Eye (tissue), 1 donor: ENCODE measurements around the gene APLF.
"Not testable (repeated sequence)": the region's sequence is repeated elsewhere in the genome, so short reads cannot be mapped to it uniquely, and the experiment has no call there.

Experiments
- DNase-seq: peaks from one replicate; pipeline ENCODE4 v3.0.0-alpha.2; 2015

Gene APLF

DNA sequence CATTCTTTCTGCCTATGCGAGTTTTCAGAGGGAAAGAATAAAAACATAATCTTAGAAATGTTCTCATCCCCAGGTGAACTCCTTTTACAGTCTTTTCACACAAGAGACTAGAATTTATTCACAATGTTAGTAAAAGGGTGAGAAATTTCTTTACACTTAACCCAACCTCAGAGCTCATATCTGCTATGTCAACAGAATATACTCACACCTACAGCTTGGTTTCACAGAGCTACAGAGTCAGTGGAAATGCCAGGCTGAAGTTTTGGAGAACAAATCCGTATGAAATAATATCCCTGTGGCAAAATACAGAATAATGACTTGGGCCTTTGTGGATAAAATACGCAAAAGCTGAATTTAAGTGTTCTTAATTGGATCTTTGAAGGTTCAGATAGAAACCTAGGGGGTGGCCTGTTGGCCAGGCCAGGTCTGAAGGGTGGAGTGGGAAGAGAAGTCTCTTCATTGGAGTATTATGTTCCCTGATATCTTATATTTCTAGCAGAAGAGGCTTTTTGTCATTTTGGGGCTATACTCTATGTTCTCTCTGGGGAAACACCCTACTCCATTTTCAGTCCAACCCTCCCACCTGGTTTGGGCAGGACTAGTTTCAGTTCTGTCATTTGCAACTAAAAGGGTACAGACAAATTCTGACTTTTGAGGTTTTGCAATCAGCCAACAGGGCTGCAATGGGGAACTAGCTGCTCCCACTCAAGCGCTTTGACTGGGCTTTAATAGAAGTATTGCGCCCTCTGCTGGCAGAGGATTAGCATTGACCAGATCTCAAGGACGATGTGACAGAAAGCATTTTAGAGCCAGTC lies 26.0 kb upstream of the APLF start:
- peak; percentile 93 for DNase-seq

DNA sequence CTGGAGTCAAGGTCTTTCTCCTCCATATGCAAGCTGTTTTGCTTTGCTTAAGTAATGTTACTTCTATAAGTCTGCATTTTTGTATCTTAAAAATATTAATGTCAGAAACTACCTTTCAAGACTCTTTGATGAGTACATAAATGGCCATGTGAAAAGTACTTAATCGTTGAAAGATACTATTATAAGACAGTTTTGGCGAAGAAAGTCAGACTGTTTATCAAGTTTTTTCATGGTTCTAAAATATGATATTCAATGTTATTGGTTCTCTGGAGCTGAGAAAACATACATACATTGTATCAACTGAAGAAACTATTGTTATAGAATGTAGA lies 25.4 kb upstream of the APLF start:
- DNase-seq: no peak

DNA sequence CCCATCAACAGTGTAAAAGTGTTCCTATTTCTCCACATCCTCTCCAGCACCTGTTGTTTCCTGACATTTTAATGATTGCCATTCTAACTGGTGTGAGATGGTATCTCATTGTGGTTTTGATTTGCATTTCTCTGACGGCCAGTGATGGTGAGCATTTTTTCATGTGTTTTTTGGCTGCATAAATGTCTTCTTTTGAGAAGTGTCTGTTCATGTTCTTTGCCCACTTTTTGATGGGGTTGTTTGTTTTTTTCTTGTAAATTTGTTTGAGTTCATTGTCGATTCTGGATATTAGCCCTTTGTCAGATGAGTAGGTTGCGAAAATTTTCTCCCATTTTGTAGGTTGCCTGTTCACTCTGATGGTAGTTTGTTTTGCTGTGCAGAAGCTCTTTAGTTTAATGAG lies 21.0 kb upstream of the APLF start:
- not testable (repeated sequence) for DNase-seq

DNA sequence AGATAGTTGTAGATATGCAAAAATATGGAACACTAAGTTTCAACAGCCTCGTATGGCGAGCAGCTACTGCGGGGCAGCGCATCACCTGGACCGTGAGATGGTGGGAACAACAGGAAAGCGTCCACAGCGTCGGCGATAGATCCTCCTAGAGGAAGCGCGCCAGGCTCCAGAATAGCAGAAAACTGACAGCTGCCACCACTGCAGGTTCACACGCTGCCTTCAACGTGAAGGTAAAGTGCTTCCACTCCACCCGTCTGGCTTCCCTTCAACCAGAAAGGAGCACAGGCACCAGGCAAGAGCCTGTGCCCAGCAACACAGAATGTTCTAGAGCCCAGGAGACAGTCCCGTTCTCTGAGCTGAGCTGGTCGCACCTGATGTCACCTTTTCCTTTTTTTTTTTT lies 20.3 kb upstream of the APLF start:
- DNase-seq: no peak

DNA sequence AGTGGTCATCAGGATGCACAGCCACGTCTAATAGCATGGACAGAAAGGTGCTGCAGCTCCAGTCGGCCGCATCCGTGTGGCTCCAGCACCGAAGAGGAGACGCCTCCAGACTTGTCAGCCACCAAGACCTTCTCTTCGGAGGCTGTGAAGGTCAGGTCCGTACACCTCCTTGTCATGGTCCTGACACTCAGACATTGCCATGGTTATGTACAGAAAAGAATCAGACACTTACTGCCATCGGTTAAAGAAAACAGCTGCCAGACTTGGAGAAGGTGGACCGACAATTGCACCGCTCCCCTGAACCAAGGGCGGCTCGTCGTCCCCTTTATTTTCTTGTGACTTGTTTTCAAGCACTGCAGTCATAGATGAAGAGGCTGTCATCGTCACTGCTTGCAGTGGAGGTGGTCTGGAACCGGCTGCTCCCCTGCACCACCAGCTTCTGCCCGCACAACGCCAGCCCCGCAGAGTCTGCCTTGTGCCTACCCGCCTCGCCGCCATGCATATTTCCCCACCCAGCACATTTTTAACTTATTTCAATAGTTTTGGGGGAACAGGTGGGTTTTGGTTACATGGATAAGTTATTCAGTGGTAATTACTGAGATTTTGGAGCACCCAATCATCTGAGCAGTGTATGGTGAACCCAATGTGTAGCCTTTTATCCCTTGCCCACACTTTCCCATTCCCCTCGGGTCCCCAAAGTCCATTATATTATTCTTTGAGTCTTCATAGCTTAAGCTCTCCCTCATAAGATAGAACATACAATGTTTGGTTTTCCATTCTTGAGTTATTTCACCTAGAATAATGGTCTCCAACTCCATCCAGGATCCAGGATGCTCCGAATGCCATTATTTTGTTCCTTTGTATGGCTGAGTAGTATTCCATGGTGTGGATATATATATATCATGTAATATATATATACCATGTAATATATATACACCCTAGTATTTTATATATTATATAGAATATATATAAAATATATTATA lies 18.4 kb upstream of the APLF start:
- peak; percentile 67 for DNase-seq

DNA sequence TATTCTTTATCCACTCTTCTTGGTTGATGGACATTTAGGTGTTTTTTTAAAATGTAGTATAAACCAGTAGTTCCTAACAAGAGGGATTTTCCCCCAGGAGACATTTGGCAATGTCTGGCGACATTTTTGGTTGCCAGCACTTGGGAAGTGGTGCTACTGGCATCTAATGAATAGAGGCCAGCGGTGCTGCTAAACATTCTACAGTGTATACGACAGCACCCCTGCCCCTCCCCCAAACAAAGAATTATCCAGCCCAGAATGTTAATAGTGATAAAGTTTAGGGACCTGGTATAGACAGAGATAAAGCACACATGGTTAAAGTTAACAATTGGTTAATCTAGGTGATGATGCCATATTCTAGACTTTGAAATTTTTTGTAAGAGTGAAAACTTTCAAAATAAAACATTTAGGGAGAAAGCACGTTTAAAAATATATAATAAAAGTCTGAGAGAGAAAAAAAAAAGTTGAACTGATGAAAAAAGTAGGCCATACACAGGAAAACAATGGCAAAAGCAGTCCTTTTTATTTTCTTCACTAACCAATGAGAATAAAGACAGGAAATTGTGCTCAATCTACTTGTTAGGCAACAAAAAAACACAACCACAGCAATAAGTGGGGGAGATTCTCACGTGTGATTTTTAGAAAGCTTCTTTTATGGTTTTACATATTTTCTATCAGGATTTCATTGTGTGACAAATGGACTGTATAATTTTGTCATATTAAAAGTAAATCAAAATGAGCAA lies 15.1 kb upstream of the APLF start:
- DNase-seq: peak; percentile 43

DNA sequence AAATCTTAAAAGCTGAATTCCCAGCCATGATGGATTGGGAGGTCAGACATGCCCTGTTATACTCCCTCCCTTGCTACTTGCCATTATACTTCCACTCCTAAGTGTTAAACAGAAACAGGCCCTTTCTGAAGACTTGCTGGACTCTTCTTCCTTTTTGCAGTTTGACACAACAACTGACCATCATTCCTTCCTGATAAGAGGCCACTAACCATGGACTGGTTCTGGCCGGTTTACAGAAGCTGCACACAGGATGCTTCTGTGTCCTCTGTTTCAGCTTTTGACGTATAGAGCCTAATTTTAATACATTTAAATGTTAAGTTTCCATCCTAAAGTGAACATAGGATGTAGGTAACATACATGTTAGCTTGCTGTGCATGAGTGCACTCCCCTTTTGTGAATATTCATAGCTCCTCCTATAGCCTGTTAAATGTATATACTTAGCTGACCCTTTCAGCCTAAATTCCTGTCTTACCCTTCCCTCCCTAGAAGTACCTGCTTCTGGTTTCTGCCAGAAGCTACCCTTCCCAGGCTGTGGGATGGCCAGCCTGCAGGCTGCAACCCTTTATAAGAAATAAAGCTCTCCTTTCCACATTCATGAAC lies 13.5 kb upstream of the APLF start:
- DNase-seq: no peak

DNA sequence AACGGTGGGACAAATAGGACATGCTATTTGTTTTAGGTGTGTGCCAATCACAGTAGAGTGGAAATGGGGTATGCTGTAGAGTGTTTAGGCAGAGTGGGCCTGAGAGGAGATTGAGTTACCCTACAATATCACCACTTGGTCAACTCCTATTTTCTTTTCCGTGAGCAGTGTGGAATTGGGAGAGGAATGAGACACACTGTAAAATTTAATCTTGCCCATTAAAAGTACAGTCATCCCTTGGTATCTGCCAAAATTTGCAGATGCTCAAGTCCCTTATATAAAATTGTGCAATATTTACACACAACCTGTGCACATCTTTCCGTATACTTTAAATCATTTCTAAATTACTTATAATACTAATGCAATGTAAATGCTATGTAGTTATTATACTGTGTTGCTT lies 12.7 kb upstream of the APLF start:
- no peak for DNase-seq

DNA sequence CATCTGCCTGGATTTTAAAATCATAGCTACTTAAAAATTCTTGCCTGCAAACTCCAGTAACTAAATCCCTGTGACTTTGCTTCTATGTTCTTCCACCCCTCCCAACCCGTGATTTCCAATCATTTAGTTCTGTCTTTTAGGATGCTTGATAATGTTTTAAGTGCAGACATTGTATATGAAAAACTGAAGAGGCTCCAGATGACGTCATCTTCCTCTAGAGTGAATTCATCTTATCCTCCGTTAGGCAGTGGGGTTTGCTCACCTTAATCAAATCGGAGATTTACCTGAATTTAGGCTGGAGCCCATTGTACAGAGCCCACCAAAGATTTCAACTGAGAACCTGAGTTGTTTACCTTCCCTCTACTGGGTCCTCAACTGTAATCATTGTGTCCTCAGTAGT lies 11.2 kb upstream of the APLF start:
- no peak for DNase-seq

DNA sequence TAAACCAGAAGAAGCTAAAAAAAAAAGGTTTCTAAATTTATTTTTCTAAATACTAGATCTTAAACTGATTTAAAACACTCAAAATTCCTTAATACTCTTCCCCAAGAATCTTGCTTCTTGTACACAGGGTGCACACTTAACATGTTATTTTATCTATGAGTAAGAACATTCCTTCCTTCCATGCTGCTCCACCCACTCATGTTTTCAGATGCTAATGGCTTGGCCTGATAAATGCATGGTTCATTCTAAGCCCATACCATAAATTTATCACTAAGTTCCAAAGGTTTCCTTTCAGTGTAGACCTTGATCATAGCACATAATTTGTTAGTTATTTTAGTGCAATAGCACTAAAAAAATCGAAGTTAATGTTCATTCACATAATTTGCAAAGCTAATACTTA lies 8.4 kb upstream of the APLF start:
- no peak for DNase-seq

DNA sequence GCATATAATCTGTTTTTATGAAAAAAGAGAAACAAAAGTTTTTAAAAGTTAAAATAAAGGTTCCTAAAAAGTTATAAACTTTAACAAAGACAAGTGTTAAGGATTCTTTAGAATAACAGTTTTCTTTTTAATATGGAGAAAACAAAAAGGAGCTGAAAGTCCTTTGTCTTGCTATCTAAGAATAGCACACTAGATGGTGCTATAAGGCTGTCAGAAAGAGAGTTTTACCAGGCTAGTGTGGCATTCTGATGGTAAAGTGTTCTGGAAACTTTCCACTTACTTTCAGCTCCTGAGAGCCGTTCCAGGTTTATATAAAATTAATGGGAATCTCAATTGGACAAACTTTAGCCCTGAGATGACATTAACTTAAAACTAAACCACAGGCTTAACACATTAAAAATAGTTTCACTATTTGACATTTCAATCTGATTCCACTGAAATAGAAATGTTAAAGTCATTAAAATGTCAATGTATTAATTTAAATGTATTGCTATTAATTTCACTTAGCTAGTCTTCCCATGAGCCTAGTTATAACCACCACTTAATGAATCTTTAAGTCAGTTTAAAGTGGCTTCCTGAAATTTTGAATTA lies 4.0 kb upstream of the APLF start:
- peak; percentile 86 for DNase-seq

DNA sequence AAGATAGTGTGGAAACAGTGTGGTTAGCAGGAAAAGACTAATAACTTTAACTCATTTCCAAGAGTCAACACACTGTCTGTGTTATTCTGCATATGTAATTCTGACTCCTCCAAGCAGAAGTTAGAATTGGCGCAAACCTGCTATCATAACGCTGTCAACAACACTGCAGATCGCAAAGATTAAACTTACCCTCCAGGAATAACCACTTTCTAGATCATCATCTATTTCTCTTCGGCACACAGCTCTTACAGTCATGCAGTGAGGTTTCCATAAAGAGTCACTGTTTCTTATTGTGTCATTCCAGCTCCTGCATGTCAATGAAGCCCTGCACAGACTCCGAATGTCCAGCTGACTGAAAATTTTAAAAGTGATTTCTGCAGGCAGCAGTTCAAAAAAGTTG lies 2.7 kb upstream of the APLF start:
- DNase-seq: no peak

DNA sequence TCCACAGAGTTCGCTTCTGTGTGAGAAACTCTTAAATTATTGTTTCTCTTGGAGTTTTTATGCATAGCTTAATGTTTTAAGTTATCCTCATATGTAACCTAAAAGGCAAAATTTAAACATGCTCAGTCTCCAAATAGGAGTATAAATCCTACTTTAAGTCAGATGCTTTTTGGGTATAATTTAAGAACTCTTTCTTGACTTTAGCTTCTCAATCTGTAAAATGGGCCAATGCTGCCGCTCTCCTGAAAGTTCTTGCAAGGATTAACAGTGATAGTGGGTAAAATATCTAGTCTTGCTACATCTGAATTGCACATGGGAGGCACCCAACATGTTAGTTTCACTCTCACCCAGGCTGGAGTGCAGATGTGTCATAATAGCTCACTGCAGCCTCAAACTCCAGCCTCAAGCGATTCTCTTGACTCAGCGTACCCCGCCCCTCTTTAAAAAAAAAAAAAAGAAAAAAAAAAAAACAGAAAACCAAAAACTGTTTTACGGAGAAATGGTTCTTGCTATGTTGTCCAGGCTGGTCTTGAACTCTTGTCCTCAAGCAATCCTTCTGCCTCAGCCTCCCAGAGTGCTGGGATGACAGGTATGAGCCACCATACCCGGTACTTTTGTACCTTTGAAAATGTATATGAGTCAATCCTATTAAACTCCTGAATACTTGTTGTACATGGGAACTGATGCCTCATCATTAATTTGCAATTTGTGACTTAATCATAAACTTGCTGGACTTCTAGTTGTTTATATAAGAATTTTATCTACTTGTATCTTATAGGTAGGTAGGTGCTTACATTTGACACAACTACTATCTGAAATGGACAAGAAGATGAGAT lies 2.1 kb upstream of the APLF start:
- DNase-seq: no peak

DNA sequence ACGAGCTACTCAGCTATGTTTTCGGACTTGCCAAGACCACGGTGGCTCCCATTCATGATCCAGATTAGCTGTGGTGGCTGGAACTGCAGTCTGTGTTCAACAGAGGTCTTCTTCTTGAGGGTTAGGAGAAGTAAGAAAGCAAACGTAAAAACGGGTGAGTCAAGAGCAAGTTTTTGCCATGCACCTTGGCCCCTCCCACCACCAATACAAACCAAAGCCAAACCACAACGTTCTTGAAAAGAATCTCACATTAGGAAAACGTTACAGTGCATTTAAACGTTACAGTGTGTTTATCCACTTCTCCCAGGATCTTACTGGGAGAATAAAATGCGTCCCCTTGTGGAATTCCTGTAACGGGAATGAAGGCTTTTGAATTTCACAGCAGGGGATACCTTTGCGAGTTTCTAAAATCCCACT lies 1.0 kb upstream of the APLF start:
- DNase-seq: no peak

DNA sequence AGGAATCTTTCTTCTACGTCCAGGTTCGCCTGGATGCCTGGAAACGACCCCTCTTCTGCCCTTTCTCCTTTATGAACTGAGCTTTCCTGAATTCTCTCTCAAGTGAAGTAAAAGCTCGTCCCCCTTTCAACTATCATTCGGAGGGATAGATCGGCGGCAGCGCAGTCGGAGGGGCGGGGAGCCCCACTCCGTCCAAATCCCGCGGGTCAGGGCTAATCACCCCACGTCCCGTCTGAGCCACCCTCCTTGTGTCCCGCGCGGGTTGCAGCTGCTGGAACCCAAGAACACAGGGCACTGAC lies 658 bp upstream of the APLF start:
- DNase-seq: no peak

DNA sequence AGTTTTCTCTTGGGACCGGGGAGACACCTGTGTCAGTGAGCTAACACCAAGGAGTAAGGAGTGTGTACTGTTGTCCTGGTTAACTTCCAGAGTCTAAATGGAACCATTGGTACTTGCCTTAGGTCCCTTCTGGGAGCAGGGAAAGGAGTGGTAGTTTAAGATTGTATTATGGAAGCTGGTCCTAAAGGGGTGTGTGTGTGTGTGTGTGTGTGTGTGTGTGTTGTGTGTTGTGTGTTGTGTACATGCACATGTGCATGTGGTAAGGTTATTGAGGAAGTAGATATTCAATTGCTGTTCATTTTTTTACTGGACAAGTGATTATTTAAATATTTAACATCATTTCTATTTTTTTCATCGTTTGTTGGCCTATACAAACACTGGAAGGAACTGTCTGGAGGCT lies 1.4 kb downstream of the APLF start:
- no peak for DNase-seq

DNA sequence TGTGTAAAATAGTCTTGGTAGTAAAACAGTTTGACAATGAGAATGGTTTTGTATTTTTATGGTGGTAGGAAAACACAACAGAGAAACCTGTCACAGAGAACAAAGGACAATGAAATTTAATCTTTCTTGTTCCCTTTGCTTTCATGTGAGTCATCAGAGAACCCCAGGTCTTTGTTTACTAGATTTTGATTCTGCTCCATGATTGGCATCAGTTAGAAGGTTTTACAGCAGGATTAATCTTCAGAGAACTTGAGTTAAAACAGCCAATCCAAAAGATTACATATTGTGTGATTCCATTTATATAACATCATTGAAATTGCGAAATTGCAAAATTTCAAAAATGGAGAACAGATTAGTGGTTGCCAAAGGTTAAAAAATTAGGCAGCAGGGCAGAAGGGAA lies 2.5 kb downstream of the APLF start:
- DNase-seq: no peak

DNA sequence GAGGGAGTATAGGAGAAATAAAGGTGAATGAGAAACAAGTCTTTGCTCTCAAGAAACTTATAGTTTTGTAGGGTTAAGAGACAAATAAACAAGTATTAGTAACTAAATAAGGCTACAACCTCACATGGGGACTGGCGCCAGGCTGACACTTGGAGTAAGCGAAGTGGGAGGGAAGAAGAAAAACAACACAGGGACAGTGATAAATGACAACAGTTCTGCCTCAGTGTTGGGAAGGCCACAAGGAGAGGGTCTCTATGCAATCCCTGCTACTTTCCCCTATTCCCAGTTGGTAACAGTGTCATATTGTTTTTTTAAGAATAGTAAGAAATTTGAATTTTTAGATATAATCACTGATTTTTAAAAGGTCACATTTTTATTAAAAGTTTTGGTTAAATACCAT lies 4.0 kb downstream of the APLF start:
- no peak for DNase-seq

DNA sequence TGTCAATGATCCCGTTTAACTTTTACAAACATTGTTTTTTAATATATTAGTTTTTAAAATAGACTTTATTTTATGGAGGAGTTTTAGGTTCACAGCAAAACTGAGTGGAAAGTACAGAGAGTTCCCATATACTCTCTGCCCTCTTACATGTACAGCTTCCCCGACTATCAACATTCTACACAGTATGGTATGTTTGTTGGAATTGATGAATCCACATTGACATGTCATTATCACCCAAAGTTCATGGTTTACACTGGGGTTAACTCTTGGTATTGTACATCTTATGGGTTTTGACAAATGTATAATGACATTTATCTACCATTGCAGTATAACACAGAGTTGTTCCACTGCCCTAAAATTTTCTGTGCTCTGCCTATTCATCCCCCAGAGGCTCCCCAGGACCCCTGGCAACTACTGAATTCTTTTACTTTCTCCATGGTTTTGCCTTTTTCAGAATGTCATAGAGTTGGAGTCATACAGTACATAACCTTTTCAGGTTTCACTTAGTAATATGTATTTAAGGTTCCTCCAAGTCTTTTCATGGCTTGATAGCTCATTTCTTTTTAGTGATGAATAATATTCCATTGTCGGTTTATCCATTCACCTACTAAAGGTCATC lies 5.5 kb downstream of the APLF start:
- no peak for DNase-seq

DNA sequence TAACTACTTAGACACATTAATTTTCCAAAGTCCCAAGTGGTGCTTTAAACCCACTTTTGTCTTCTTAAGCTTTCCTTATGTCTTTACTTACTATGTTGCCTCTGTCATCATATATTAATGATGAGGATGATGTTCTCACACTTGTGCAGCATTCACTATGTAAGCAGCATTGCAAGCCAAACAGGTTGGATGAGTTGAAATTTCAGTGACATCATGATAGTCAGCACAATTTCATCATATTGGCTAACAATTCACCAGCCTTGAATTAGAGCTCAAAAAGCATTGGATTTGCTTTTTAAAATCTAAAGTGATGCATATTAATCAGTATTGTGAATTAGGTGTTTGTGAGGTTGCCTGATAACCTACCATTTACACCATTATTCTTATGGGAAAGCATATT lies 7.7 kb downstream of the APLF start:
- no peak for DNase-seq

DNA sequence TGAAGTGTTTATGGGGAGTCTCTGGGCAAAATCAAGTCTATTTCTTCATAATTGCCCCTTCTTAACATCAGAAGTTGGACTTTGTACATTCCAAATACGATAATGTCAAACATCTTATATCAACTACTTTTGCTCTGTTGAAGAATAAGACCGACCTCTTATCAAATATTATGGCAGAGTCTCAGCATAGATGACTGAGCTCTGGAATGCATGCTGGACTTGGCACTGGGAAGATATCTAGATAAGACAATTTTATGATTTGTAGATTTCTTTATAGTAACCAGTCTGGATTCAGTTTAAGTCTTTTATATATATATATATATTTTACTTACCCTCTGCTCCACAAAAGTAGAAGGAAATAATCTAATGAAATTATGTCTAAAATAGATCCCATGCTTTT lies 8.2 kb downstream of the APLF start:
- no peak for DNase-seq

DNA sequence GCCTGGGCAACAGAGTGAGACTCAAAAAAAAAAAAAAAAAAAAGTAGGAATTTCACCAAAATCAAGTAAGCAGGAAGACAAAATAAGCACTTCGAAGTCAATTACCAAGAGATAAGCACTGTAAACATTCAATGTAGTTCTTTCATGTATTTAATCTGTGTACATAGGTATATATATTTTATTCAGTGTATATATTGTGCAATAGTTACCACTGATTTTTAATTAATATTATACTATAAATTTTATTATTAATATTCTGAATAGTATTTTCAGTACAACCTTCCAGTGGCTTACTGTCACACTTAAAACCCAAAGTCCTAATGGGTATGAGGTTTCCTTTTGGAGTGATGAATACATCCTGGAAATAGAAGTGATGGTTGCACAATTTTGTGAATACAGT lies 9.1 kb downstream of the APLF start:
- DNase-seq: no peak
